GM21825 (cell line): Measurements from ENCODE around the gene DNAH10.

Source experiments
- ATAC-seq: cut with Tn5 transposase; IDR thresholded peaks from one replicate; pipeline ENCODE4 v1.9.1; 2021; ENCODE audit warnings: mild to moderate bottlenecking, moderate library complexity; ENCODE audit not compliant: unreplicated experiment

Gene DNAH10

GRCh38 chr12:123790905-123791467 is 28.9 kb downstream of the DNAH10 start:
- ATAC-seq: no peak

- no peak for ATAC-seq
These were observed 31.9 kb downstream of the DNAH10 start for GRCh38 chr12:123794027-123794426.

DNA sequence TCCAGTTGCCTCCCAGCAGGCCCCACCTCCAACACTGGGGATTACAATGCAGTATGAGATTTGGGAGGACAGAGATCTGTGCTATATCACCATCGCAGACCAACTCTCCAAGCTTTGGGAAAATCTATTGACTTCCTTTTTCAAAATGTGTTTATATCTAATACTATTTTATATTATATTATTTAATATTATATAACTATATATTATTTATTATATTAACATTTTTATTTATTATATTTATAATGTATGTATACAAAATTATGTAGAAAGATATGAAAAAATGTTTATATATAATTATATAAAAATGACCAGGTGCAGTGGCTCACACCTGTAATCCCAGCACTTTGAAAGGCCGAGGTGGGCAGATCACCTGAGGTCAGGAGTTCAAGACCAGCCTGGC is 36.4 kb downstream of the DNAH10 start:
- no peak for ATAC-seq

DNA sequence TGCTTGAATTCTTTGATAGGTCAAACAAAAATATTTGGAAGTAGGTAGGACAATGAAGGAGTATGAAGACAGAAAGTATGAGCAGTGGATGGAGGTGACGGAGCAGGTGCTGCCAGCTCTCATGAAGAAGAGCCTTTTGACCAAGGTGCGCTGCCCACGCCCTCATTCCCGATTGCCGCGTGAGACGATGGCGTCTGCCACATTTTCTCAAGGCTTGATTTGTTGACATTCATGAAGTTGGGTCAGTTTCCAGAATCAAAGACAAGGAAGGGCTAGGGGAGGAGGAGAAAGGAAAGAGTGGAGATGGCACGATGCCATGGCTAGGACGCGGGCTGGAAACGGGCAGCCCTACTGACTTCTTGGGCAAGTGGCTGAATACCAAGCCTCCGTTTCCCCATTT is 37.1 kb downstream of the DNAH10 start:
- ATAC-seq: no peak

GRCh38 chr12:123801573-123802178 is 39.6 kb downstream of the DNAH10 start:
- ATAC-seq: no peak

DNA sequence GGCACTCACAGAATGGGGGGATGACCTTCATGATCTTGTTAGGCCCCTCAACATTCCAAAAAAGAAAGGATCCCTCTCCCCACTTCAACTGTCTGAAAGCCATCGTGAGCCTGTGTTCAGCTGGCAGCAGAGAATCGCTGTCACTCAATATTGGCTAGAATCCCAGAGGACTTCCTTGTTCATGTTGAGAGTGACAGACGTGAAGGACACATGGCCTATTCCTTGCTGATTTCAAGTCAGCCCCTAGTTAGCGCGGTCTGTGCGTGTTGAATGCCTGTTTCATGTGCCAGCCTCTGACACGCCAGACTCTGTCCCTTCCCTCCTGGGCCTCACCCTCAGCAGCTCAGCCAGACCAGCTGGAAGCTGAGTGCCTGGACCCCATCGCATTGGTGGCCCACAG is 43.1 kb downstream of the DNAH10 start:
- ATAC-seq: no peak

DNA sequence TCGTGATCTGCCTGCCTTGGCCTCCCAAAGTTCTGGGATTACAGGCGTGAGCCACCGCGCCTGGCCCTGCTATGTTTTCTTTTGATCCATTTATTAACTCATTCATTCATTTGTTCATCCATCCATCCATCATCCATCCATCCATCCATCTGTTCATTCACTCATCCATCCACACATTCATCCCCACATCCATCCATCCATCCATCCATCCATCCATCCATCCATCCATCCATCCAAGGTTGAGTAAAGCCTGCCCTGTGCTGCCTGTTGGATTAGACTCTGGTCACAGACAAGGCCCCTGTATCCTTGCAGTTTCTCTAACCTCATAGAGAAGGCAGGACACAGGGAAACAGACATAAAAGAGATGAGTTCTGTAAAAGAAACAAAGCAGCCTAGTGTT is 44.9 kb downstream of the DNAH10 start:
- ATAC-seq: no peak

GRCh38 chr12:123807670-123808069 is 45.6 kb downstream of the DNAH10 start:
- ATAC-seq: no peak

DNA sequence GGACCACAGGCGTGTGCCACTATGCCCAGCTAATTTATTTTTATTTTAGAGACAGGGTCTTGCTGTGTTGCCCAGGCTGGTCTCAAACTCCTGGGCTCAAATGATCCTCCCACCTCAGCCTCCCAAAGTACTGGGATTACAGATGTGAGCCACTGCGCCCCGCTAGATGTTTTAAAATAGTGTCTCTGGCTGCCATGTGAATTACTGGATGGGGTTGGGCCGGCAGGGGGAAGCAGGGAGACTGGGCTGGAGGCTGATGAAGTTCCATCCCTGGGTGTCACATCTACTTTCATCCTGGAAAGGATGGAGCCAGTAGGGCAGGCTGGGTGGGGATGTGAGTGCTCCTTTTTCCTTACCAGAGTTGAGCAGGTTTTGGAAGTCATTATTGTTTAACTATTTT is 46.1 kb downstream of the DNAH10 start:
- ATAC-seq: no peak

GRCh38 chr12:123813349-123813748 is 51.2 kb downstream of the DNAH10 start:
- ATAC-seq: no peak

- no peak for ATAC-seq
These were observed 53.9 kb downstream of the DNAH10 start for GRCh38 chr12:123815968-123816367.

GRCh38 chr12:123816896-123817537 is 54.9 kb downstream of the DNAH10 start:
- ATAC-seq: no peak

- ATAC-seq: no peak
These were observed 60.7 kb downstream of the DNAH10 start for GRCh38 chr12:123822804-123823203.

DNA sequence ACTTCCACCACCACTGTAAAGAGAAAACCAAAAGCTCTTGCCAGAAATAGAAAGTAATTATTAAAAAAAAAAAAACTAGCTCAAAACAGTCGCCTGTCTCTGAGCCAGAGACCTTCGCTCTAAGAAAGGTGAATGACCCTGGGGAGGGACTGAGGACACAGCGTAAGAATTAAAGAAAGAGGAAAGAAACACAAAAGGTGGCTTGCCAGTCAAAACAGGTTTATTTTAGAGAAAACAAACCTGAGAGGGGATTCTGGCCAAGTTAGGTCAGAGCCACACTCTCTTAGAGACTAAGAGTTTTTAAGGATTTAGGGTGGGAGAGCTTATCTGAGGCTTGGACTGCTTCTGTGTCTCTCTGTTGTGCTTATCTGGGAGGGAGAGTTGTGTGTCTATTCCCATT is 66.0 kb downstream of the DNAH10 start:
- ATAC-seq: no peak

DNA sequence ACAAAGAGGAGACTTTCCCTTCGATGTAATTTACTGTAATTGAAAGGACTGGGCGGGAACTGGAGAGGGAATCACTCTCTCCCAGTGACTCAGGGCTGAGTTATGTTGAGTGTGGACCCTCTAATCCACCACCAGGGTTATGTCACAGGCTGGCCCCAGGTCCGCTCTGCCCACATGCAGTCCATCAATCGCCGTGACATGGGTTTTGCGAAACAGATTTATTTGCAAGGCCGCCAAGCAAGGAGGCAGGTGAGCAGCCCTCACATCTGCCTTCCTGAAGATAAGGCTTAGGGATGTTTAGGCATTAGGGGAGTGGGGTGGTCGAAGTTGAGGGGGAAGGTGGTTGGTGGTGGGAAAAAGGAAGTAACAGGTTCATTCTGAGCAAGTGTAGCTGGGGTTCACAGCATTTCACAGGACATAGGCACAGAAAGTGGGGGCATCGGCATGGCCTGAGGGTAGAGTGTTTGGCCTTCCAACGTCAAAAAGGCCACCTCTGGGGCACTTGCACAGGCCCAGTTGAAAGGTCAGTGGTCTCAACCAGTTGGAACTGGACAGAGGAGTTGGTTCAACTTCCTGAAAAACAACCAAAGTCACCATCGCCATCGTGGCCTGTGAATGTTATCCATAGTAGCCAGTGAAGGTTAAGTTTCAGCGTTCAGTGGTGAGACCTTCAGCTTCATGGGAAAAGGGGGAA is 66.9 kb downstream of the DNAH10 start:
- no peak for ATAC-seq

GRCh38 chr12:123829561-123829960 is 67.5 kb downstream of the DNAH10 start:
- no peak for ATAC-seq

DNA sequence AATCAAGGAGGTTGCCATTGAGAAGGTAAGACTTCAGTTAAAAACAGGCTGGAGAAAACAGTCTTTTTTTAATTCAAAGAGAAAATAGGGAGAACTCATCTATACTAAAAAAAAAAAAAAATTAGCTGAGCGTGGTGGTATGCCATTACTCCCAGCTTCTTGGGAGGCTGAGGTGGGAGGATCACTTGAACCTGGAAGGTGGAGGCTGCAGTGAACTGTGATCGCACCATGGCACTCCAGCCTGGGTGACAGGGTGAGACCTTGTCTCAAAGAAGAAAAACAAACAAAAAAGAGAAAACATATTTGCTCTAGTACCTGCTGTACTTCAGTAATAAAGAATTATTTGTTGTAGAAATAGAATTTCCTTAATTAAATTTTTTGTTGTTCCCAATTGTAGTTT is 68.6 kb downstream of the DNAH10 start:
- no peak for ATAC-seq

DNA sequence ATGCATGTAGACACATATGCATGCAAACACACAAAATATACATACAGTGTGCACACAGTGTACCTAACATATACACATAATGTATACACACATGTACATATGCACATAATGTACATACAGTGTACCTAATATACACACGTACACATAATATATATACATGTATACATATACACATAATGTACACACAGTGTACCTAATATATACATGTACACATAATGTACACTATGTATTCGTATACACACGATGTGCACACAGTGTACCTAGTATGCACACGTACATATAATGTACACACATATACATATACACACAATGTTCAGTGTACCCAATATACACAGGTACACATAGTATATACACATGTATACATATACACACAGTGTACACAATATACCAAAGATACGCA is 70.0 kb downstream of the DNAH10 start:
- no peak for ATAC-seq

DNA sequence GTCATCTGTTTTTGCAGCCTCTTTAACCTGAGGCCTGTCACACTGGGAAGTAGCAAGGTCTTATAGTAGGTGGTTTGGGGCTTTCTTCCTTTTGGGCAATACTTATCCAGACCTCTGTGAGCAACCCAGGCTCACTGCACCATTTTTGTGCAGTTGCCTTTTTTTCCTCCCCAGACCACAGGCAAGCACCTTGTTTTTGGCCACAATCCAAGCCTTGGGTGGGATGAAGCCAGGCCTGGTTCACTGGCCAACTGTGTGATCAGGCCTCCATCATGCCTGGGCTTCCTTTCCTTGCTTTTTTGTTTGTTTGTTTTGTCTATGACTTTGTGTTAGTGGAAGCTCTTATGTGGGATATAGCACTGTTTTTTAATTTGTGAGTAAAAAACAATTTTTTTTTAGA is 71.7 kb downstream of the DNAH10 start:
- no peak for ATAC-seq

- no peak for ATAC-seq
These were observed 72.7 kb downstream of the DNAH10 start for GRCh38 chr12:123834845-123835244.

DNA sequence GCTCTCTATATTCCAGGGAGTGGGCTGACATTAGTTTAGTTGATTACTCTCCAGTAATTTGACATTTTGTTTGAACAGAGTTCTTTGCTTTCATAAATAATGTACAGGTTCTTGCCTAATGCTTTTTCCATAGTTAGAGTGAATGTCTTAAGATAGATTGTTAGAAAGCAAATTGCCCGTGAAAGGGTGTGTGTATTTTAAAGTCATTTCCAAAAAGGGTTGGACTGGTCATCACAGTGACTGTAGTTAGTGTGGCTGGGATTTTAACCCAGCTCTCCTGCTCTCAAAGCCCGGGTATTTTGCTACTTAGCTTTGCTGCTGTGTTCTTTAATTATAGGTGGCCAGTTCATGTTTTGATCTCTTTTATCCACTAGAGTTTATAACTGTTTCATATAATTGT is 74.2 kb downstream of the DNAH10 start:
- ATAC-seq: no peak

DNA sequence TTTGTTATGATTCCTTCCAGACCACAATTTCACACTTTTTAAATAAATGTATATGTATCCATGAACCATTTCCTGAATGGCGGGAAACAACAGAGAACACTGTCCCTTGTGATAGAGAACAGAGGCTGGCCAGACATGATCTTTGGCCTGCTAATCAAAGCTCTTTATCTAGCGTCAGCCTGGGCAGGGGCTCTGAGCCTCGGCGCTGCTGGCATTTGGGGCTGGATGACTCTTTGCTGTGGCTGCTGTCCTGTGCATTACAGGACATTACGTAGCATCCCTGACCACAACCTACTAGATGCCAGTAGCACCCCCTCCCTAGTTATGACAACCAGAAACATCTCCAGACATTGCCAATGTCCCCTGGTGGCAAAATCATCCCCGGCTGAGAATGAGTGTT is 77.7 kb downstream of the DNAH10 start:
- ATAC-seq: no peak
